ENCODE results near the gene PDSS1. TPM values are rescaled to one million over a fixed set of nuclear protein-coding genes. Genes with fewer than 3 reads are reported as not detected.
"Not testable (repeated sequence)": the region's sequence is repeated elsewhere in the genome, so short reads cannot be mapped to it uniquely, and the experiment has no call there.

The PDSS1 gene
- total and polyA plus RNA-seq, 2 of the 13 experiments (the other 11 are each of a cell fraction or from before 2014, with no cell fraction given), result 18.7 to 19.3 TPM

DNA sequence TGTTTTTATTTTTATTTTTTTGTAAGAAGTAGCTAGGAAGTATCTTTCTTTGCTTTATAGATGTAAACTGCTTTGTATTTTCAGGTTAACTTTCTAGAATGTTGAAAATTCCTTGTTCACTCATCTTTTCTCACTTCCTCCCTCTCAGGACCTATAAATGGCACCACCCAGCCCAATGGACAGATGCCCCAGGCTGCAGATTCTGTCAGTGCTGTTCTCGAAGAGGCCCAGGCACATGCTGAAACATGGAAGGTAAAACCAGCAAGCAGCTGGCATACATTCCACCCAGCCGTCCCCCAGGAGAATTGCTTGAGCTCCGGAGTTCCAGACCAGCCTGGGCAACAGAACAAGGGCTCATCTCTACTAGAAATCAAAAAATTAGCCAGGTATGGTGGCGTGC, 47.1 kb upstream of the PDSS1 start:
- no peaks in the 10 kb centered on the region for H3K9me3 ChIP-seq (ENCODE audit: low read length)
- ChIA-PET CTCF (ENCODE audit: low intra/inter-chr PET ratio, low total read pairs) (no interaction called here), POLR2A (no interaction called here)
- H2AFZ ChIP-seq (ENCODE audit: low read length), result no peak overlapping the region
- no peak overlapping the region for H3K4me3 ChIP-seq (replicated peaks in 1 of 3; ENCODE audit: insufficient read depth in 1 of 3, low read depth in 2 of 3, low read length in 3 of 3)
- no peaks in the 10 kb centered on the region for H3K4me1 ChIP-seq (ENCODE audit: insufficient read depth, low read length)
- FAIRE-seq (no peak), ATAC-seq (no peak), DNase-seq (ENCODE audit: low spot score) (no peak)
- no peaks in the 10 kb centered on the region for H3K79me2 ChIP-seq (ENCODE audit: insufficient read depth, low read length)
- in situ Hi-C loops (cut with HindIII; ENCODE audit: extremely low pct_ligation_motif_present, low pct_unique_long_range_greater_than_20kb) (no loop called here), intact Hi-C loops (cut with micrococcal nuclease; ENCODE audit: unreplicated experiment) (no loop called here)
- no TSS peak for BruUV-seq (replicated peaks)
- no peaks in the 10 kb centered on the region for H3K36me3 ChIP-seq (replicated peaks in 1 of 2; ENCODE audit: control insufficient read depth in 1 of 2, insufficient read depth in 2 of 2, low read length in 2 of 2)
- TF ChIP-seq JUNB (CRISPR knock-in tag; IDR thresholded peaks at IDR 0.05; ENCODE audit: borderline replicate concordance), result no peak
- no peak for TF ChIP-seq TMF1 (CRISPR knock-in tag; IDR thresholded peaks at IDR 0.05; ENCODE audit: low read depth)
- TF ChIP-seq TCF7L2 (IDR thresholded peaks at IDR 0.05; ENCODE audit: low read depth, low read length), result no peak
- no peak for TF ChIP-seq PHF5A (CRISPR knock-in tag; IDR thresholded peaks at IDR 0.05; ENCODE audit: low read depth, unreplicated experiment)
- no peak for TF ChIP-seq FOXA1 (IDR thresholded peaks at IDR 0.05)
- TF ChIP-seq FOXA1 (CRISPR knock-in tag; IDR thresholded peaks at IDR 0.05), result no peak
- TF ChIP-seq ARID2 (CRISPR knock-in tag; IDR thresholded peaks at IDR 0.05; ENCODE audit: borderline replicate concordance), result no peak
- TF ChIP-seq SKI (IDR thresholded peaks at IDR 0.05; ENCODE audit: partially characterized antibody), result no peak
- TF ChIP-seq DPF2 (CRISPR knock-in tag; IDR thresholded peaks at IDR 0.05; ENCODE audit: borderline replicate concordance, low read depth), result no peak
- no peak for TF ChIP-seq NCOR1 (IDR thresholded peaks at IDR 0.05; ENCODE audit: borderline replicate concordance, low read length)
- TF ChIP-seq, protein P1, sequence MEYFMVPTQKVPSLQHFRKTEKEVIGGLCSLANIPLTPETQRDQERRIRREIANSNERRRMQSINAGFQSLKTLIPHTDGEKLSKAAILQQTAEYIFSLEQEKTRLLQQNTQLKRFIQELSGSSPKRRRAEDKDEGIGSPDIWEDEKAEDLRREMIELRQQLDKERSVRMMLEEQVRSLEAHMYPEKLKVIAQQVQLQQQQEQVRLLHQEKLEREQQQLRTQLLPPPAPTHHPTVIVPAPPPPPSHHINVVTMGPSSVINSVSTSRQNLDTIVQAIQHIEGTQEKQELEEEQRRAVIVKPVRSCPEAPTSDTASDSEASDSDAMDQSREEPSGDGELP (IDR thresholded peaks at IDR 0.05; ENCODE audit: borderline replicate concordance, low read depth), result no peak
- no peak for TF ChIP-seq GZF1 (CRISPR knock-in tag; IDR thresholded peaks at IDR 0.05)
- 1% methylated on average over 4 of the region's 4 CpGs for WGBS (ENCODE audit: low lambda C conversion rate)
- H3K9ac ChIP-seq (ENCODE audit: insufficient read depth, low read depth, low read length), result no peak overlapping the region
- no peaks in the 10 kb centered on the region for H4K20me1 ChIP-seq (ENCODE audit: insufficient read depth, low read length)
- H3K27me3 ChIP-seq (ENCODE audit: control insufficient read depth in 1 of 2, insufficient read depth in 2 of 2, low read length in 2 of 2), result peaks cover 0 to 9% of the 10 kb centered on the region in 2 experiments; a peak in 2 of 5 replicates
- H3K27ac ChIP-seq (ENCODE audit: extremely low read length, insufficient read depth, low read length), result no peak overlapping the region
- H3K4me2 ChIP-seq (ENCODE audit: low read depth, low read length), result no peak overlapping the region

DNA sequence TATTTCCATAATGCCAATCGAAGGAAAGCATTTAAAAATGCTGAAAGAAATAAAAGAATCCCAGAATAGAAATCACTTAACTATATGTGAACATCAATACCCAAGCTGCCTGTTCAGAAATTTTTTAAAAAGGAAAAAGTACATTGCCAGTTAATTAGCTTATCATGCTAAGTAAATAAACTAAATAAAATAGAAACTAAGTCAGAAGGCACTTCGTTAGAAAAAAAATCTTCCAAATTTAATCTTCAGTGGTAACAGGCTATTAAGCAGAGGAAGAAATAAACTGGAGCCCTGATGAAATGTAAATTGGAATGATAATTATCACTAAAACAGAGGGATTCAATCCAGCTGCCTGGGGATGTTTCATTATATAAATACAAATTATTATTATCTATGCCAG, 46.0 kb upstream of the PDSS1 start:
- intact Hi-C loops (cut with micrococcal nuclease; ENCODE audit: unreplicated experiment); H3K27me3 ChIP-seq (ENCODE audit: control insufficient read depth in 1 of 2, insufficient read depth in 2 of 2, low read length in 2 of 2); POLR2A ChIA-PET; in situ Hi-C loops (cut with HindIII; ENCODE audit: extremely low pct_ligation_motif_present, low pct_unique_long_range_greater_than_20kb); H3K79me2 ChIP-seq (ENCODE audit: insufficient read depth, low read length); H3K27ac ChIP-seq (ENCODE audit: extremely low read length, insufficient read depth, low read length); H3K36me3 ChIP-seq (replicated peaks in 1 of 2; ENCODE audit: control insufficient read depth in 1 of 2, insufficient read depth in 2 of 2, low read length in 2 of 2); BruUV-seq (replicated peaks); DNase-seq (ENCODE audit: low spot score); H4K20me1 ChIP-seq (ENCODE audit: insufficient read depth, low read length); ATAC-seq; H3K4me1 ChIP-seq (ENCODE audit: insufficient read depth, low read length); FAIRE-seq; H2AFZ ChIP-seq (ENCODE audit: low read length); H3K4me2 ChIP-seq (ENCODE audit: low read depth, low read length); CTCF ChIA-PET (ENCODE audit: low intra/inter-chr PET ratio, low total read pairs); H3K9me3 ChIP-seq (ENCODE audit: low read length); H3K4me3 ChIP-seq (replicated peaks in 1 of 3; ENCODE audit: insufficient read depth in 1 of 3, low read depth in 2 of 3, low read length in 3 of 3); H3K9ac ChIP-seq (ENCODE audit: insufficient read depth, low read depth, low read length): not testable (repeated sequence)
- 2% methylated on average over 2 of the region's 2 CpGs for WGBS (ENCODE audit: low lambda C conversion rate)

Measured in HepG2 (cell line).